ENCODE results near the gene DARS1. TPM values are rescaled to one million over a fixed set of nuclear protein-coding genes. Genes with fewer than 3 reads are reported as not detected.
A peak's percentile ranks its signal among the peaks of the same experiment; 100 is the strongest.
"Not testable (repeated sequence)": the region's sequence is repeated elsewhere in the genome, so short reads cannot be mapped to it uniquely, and the experiment has no call there.

The DARS1 gene
- total RNA-seq, 1 experiment from 2014 or later = 149 TPM

DNA sequence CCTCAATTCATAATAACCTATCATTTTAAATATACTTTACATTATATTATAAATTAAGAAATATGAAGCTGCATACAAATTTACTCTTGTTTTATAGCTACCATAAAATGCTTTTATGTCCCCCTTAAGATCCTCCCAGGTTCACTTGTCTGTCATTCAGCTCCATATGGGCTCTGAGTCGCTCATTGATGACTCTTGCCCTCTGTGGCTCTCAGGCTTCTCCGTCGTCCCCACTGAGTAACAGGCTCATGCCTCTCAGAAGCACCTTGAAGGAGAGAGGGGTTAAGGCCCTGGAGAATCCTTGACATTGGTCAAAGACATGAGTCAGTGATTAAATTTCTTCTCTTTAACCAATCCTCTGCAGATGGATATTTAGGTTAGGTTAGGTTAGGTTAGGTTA, 103.0 kb downstream of the DARS1 start:
- no peaks in the 10 kb centered on the region for H3K27me3 ChIP-seq
- DNase-seq = no peak
- H3K27ac ChIP-seq = no peak overlapping the region
- no peaks in the 10 kb centered on the region; the same call in 1 of the 2 replicates for H3K9me3 ChIP-seq (replicated peaks)
- H3K36me3 ChIP-seq = no peaks in the 10 kb centered on the region
- H3K4me3 ChIP-seq = no peak overlapping the region
- H3K4me1 ChIP-seq = no peaks in the 10 kb centered on the region

DNA sequence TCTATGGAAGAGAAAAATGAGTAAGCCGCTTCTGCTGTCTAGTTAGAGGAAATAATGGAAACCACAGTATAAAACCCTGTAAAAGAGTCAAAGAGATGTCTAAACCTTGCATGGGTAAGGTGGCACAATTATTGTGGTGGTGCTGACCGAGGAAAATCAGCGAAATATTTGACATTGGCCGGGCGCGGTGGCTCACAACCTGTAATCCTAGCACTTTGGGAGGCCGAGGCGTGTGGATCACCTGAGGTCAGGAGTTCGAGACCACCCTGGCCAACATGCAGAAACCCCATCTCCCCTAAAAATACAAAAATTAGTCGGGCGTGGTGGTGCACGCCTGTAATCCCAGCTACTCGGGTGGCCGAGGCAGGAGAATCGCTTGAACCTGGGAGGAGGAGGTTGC, 108.7 kb downstream of the DARS1 start:
- H3K9me3 ChIP-seq (replicated peaks); DNase-seq; H3K27me3 ChIP-seq; H3K4me1 ChIP-seq: not testable (repeated sequence)
- Histone ChIP-seq H3K36me3 (peaks cover 13% of the 10 kb centered on the region), H3K27ac (peak overlapping the region; percentile 86; the same call in 1 of the 2 replicates), H3K4me3 (peak overlapping the region; percentile 89)

DNA sequence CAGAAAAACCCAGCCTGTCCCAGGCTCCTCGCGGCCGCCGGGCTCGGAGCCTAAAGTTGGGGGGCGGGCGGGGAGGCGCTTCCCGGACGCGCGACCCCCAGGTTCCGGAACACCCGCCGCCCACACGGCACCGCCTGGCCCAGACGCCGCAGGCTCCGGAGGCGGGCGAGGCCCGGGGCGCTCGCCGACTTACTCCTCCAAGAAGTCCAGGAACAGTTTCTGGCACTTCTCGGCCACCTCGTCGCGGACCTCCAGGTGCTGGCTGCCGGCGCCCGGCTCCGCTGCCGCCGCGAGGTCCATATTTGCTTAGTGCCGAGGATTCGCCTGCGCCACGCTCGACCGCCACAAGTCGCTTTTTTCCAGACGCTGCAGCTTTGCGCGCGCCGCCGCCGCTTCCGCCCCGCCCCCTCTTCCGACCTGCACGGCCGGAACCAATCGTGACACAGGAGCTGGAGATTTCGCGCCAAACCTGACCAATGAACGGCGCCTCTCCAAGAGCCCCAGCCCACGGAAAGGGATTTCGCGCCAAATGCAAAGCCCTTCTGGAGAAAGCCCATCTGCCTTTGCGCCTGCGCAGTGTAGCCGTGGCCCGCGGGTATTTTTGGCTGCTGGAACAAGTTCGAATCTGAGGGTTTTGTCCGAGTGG, 109.2 kb downstream of the DARS1 start, which contains the start of gene MCM6:
Gene MCM6 (minus strand): TSS at position 378 of the 646 bp plus-strand sequence. CDS start 78 bp downstream, at position 300.
- Histone ChIP-seq H3K27ac (peak within 1 kb of the TSS; percentile 86), H3K27me3 (no peaks in the 10 kb centered on the region), H3K9me3 (replicated peaks) (no peaks in the 10 kb centered on the region), H3K4me1 (peaks cover 7% of the 10 kb centered on the region), H3K36me3 (peaks cover 19% of the 10 kb centered on the region), H3K4me3 (peak within 1 kb of the TSS; percentile 89)
- peak; percentile 99 to 100 for DNase-seq

DNA sequence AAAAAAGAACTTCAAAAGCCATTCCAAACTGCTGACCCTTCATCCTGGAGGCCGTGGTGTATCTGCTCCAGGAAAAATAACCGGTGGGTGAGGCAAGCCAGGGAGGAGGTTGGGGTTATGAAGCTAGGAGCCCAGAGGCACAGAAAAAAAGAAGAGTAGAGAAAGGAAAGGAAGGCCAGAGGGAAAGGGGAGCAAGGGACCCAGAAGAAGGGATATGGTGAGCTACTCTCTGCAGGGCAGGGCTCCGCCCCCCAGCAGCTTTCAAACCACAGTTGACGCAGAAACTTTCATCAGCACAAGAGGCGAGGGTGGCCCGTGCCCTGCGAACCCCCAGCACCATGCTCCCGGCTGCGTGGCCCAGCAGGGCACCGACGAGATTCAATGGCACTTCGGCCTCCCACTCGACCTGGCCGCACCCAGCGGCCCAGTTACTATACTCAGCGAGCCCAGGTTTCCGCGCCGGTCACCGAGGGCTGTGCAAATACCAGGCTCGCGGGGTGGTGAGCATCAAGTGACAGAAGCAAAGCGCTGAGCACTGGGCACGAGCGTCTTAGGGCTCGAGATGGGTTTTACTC, 109.8 kb downstream of the DARS1 start:
- H3K36me3 ChIP-seq = peaks cover 25% of the 10 kb centered on the region
- peak; percentile 63 to 74 for DNase-seq
- H3K9me3 ChIP-seq (replicated peaks) = no peaks in the 10 kb centered on the region
- H3K27ac ChIP-seq = peak overlapping the region; percentile 86
- peaks cover 7% of the 10 kb centered on the region for H3K4me1 ChIP-seq
- peak overlapping the region; percentile 89 for H3K4me3 ChIP-seq
- H3K27me3 ChIP-seq = no peaks in the 10 kb centered on the region

DNA sequence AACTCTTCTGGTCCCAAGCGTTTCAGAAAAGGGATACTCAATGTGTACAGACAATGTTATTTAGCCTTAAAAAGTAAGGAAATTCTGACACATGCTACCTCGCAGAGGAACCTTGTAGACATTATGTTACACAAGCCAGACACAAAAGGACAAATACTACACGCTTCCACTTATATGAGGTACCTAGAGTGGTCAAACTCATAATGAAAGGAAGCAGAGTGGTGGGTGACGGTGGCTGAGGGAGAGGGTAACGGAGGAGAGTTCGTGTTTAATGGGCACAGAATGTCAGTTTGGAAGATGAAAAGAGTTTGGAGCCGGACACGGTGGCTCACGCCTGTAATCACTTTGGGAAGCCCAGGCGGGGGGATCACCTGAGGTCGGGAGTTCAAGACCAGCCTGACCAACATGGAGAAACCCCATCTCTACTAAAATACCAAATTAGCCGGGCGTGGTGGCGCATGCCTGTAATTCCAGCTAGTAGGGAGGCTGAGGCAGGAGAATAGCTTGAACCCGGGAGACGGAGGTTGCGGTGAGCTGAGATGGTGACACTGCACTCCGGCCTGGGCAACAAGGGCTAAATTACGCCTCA, 110.6 kb downstream of the DARS1 start:
- Histone ChIP-seq H3K27me3 (no peaks in the 10 kb centered on the region), H3K36me3 (peaks cover 31% of the 10 kb centered on the region), H3K4me1 (peaks cover 7% of the 10 kb centered on the region), H3K27ac (no peak overlapping the region), H3K9me3 (replicated peaks) (no peaks in the 10 kb centered on the region), H3K4me3 (peak overlapping the region; percentile 89)
- no peak for DNase-seq

DNA sequence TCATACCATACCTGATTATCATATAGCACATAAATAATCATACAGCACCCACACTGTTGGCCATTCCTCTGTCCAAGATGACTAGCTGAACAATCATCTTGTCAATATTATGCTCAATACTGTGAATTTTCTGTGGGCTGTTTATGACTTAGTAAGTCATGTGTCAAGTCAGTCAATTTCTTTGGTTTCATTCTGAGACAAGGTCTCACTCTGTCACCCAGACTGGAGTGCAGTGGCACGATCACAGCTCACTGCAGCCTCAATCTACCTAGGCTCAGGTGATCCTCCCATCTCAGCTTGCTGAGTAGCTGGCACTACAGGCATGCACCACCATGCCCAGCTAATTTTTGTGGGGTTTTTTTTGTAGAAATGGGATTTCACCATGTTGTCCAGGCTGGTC, 114.9 kb downstream of the DARS1 start:
- H3K36me3 ChIP-seq = peaks cover 71% of the 10 kb centered on the region
- H3K27me3 ChIP-seq = no peaks in the 10 kb centered on the region
- peaks cover 7% of the 10 kb centered on the region for H3K4me1 ChIP-seq
- no peak for DNase-seq
- no peaks in the 10 kb centered on the region for H3K9me3 ChIP-seq (replicated peaks)
- no peak overlapping the region for H3K27ac ChIP-seq
- H3K4me3 ChIP-seq = no peak overlapping the region

DNA sequence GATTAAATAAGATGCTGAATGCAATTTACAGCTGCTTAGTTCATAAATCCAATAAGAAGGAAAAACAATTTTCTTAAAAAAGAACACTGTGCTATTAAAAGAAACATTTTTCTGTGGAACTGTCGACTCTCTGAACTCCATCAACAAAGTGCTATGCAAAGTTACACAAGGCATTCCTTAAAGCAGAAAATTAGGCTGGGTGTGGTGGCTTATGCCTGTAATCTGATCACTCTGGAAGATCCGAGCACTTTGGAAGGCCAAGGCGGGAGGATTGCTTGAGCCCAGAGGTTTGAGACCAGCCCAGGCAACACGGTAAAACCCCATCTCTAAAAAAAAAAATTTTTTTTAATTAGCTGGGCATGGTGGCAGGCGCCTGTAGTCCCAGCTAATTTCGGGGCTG, 122.2 kb downstream of the DARS1 start:
- Histone ChIP-seq H3K4me1 (no peaks in the 10 kb centered on the region), H3K9me3 (replicated peaks) (no peaks in the 10 kb centered on the region), H3K27me3 (no peaks in the 10 kb centered on the region), H3K4me3 (no peak overlapping the region), H3K36me3 (peaks cover 85% of the 10 kb centered on the region), H3K27ac (no peak overlapping the region)
- no peak for DNase-seq

DNA sequence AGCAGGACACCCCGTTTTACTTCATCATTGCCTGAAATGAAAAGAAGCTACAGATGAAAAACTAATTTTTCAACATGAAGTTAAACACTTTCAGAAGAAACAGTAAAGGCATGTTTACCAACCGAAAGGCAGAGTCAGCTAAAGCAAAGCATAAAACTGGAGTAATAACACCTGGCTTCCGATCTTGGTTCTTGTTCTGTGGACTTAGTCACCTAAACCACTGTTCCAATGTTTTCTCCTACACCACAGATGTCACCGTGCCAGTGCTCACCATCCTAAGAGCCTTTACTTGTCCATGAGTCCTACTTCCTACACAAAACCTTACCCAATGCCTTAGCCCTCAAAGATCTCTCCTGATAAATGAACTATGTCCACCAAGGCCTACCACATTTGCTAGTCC, 122.7 kb downstream of the DARS1 start:
- H3K27ac ChIP-seq = no peak overlapping the region
- H3K4me1 ChIP-seq = no peaks in the 10 kb centered on the region
- no peaks in the 10 kb centered on the region for H3K27me3 ChIP-seq
- DNase-seq = no peak
- H3K9me3 ChIP-seq (replicated peaks) = no peaks in the 10 kb centered on the region
- no peak overlapping the region for H3K4me3 ChIP-seq
- peaks cover 85% of the 10 kb centered on the region for H3K36me3 ChIP-seq

Other genes starting within 250 kb of the DARS1 start
- 106 and 129 TPM in 2 replicates for gene UBXN4, start 243.8 kb downstream of the DARS1 start, total RNA-seq (2014; rRNA removed; shearing (Covaris generic))
- gene LCT, start 148.4 kb downstream of the DARS1 start, total RNA-seq (2014; rRNA removed; shearing (Covaris generic)) = not detected in 2 replicates
- 102 and 110 TPM in 2 replicates for gene MCM6, start 109.2 kb downstream of the DARS1 start, total RNA-seq (2014; rRNA removed; shearing (Covaris generic))
- gene CXCR4, start 132.5 kb upstream of the DARS1 start, total RNA-seq (2014; rRNA removed; shearing (Covaris generic)) = 161 and 164 TPM in 2 replicates

All from SJCRH30 (cell line).